CD4-positive, alpha-beta T cell treated with Interferon alpha-2 for 1 hour (primary cell): ENCODE data around the gene ZFHX3.

Experiments
- DNase-seq, 2 donors: peaks; one replicate each; pipeline ENCODE4 v3.0.0-alpha.2; 2020 to 2022

Gene ZFHX3

GRCh38 chr16:72814226-72814625, 233.7 kb downstream of the ZFHX3 start:
- no peak for DNase-seq

DNA sequence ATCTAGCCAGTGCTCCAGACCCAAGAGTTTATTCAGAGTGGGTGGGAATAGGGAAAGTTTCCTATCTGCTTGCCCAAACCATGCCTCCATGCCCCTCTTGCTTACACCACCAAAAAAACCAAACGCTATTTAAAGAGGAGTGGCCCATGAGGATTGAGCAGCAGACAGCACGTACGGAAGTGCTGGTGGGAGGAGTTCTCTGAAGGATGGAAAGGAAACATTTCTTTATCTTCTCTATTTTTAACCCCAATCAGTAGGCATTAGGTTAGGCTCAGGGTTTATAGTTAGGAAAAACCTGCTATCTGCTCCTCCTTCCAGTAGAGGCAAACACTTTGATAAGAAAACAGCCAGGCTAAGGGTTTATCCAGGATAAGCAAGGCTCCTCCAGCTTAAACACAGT, 235.3 kb downstream of the ZFHX3 start:
- DNase-seq = no peak

GRCh38 chr16:72811876-72812275, 236.1 kb downstream of the ZFHX3 start:
- DNase-seq = no peak

- no peak for DNase-seq
These were observed 236.7 kb downstream of the ZFHX3 start for GRCh38 chr16:72811188-72811720.

- DNase-seq = no peak
These were observed 237.4 kb downstream of the ZFHX3 start for GRCh38 chr16:72810480-72810879.

DNA sequence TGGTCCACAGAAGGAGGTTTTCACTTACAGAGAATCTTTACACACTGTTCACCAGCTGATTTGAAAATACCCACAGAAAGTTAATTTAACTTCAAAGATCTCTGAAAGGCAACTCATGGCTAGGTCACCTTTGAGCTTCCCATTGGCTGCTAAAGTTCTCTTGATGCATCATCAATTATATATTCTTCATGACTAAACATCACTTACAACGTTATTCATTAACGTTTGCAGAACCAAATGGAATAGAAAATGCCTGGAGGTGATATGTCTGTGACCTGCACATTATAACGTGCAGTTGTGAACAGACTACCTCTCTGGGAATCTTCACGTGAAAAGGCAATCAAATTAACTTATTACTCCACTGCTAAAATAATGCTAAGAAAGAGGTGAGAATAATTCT, 238.5 kb downstream of the ZFHX3 start:
- no peak for DNase-seq

- no peak for DNase-seq
These were observed 239.2 kb downstream of the ZFHX3 start for GRCh38 chr16:72808754-72809153.

- no peak for DNase-seq
These were observed 240.7 kb downstream of the ZFHX3 start for GRCh38 chr16:72807245-72807644.

- DNase-seq = no peak
These were observed 242.4 kb downstream of the ZFHX3 start for GRCh38 chr16:72805486-72805885.

DNA sequence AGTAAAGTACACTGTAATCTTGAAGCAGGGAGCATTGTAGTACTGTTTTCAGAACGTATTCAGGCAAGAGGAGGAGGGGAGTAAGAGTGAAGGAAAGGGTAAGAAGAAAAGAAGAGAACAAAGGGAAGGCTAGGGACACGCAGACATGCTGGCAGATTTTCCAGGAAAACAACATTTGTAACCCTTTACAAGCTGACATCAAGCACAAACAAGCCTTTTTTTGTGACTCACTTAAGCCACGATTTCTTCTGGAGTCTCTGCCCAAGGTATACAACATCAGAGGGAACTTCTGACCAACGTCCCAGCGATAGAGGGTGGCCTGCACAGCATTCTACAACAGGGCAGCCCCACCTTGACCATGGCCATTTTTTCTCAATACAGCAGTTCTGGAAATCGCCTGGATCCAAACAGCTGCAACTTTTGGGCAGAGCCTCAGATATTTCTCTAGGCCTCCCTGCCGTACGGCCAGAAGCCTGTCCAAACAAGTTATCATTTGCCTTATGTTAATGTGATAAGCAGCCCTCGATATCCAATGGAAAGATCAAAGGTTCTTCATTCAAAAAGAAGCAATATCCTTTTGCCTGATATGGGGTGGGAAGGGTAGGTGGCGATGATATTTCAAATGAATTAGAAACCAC, 247.3 kb downstream of the ZFHX3 start:
- DNase-seq = no peak

GRCh38 chr16:72798264-72798663, 249.7 kb downstream of the ZFHX3 start:
- DNase-seq = no peak

DNA sequence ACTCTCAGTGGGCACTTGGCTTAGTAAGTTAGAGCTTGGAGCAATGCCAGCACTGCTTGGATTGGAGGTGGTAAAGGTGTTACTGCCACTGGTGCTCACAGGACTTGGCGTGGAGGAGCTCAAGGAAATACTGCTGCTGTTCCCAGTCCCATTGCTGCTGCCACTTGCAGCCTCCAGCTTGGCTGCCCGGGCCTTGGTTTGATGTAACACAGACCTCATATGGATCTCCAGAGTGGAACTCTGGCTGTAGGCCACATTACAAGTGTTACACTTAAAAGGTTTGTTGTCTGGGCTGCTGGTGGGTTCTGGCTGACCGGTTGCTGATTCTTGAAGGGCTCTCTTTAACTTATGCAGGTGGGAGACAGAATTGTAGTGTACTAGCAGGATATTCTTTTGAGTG, 250.3 kb downstream of the ZFHX3 start:
- DNase-seq = no peak

GRCh38 chr16:72796222-72796621, 251.7 kb downstream of the ZFHX3 start:
- no peak for DNase-seq

GRCh38 chr16:72794986-72795385, 252.9 kb downstream of the ZFHX3 start:
- no peak for DNase-seq

- no peak for DNase-seq
These were observed 253.6 kb downstream of the ZFHX3 start for GRCh38 chr16:72794319-72794718.

- no peak for DNase-seq
These were observed 254.2 kb downstream of the ZFHX3 start for GRCh38 chr16:72793716-72794115.

DNA sequence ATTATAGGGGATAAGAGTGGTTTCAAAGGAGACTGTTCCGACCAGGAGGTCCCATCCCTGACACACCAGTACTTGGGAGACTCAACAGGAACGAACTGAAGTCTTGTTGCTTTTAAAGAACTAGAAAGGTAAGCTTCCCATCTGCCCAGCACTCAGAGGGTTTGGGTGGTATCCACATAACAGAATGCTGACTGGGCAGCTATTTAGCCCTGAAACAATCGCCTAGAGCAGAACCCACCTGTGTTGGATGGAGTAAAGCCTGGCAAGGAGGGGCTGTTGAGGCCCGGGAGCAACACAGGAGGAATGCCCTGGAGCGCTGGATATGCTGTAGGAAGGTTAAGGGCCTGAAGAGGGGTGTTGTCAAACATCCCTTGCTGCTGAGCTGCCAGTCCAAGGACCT, 254.9 kb downstream of the ZFHX3 start:
- no peak for DNase-seq

DNA sequence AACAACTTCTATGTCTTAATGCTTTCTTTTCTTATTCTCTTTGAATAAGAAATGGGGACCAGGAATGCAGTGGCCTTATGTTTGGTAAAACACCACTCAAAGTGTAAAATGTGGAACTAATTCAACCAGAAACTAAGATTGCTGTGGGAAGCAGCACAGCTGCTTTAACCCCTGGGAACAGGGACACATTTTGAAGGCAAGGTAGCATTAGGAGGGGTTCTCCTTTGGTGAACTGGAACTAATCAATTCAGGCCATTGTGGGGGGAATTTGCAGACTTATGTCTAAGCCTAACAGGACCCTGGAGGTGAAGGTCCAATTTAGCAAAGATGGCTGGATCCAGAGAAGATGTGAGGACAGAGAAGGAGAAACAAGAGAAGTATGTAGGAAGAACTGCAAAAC, 256.1 kb downstream of the ZFHX3 start:
- no peak for DNase-seq

DNA sequence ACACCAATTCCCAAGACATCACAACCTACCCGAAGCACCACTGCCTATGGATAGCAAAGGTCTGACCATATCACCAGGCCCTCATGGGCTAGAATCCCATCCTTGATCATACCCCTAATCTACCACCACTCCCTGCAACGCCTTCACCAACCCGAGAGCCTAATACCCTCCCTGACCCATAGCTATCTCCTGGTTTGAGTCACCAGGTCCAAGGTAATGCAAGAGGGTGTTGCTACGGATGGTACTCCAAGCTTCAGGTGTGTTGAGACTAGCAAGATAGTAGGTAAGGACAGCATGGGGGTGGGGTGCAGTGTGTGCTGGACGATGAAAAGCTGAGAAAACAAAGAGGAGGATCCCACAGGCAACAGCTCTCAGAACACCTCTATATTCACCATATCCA, 258.0 kb downstream of the ZFHX3 start:
- DNase-seq = no peak

GRCh38 chr16:72789465-72789864, 258.5 kb downstream of the ZFHX3 start:
- no peak for DNase-seq

DNA sequence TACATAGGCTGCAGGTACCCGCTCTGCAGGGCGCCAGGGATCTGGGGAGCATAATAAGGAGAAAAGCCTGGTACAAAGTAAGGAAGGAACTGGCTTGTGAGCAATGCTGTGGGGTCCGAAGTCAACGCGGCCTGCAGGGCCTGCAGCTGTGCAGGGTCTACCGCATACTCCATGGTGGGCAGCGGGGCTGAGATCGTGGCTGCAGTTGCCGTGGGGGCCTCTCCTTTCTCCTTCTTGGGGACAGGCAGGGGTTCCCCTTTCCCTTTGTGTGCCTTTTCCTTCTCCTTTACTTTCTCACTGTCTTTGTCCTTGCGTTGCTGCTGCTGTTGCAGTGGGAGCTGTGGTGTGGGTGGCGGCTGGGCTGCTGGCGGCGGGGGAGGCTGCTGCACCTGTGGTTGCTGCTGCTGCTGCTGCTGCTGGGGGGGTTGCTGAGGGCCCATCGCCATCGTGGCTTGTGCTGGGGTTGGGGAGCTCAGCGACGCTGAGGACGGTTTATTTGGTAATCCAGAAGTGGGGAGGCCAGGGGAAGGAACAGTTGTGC, 259.6 kb downstream of the ZFHX3 start:
- no peak for DNase-seq

GRCh38 chr16:72787514-72788268, 260.2 kb downstream of the ZFHX3 start:
- peak; percentile 51 to 68 for DNase-seq

DNA sequence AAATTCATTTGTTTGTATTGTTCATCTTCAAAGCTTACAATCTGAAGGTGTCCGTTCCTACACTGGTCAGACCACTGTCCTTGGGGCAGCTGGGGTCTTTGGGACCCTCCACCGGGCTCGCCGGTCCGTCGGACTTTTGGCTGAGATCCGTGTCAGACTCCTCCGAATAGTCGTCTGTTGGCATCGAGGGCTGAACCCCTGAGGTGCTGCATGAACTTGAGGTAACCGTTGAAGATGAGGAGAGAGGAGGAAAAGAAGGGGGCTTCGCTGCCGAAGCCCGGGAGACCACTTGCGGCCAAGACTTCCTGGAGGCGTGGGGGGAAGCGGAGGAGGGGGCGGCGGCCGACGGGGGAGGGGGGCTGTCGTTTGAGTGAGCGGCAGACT, 260.8 kb downstream of the ZFHX3 start:
- no peak for DNase-seq

DNA sequence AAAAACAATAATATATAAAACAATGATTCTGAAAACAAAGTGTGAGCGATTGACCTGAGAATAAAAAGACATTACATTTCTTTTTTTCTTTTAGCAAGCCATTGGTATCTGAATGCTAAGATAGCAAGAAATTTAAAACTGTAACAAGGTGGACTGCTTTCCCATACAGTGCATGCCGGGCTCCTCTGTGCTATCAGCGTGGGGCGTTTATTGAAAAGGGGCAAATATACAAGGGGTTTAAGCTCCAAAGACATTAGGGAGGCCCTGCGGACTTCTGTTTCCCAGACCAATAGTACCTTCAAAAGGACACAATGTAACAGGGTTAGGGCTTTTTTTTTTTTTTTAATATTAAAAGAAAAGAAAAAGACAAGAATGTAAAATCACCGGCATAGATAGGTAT, 261.3 kb downstream of the ZFHX3 start:
- DNase-seq = no peak
